PC-3 (cell line): Measurements from ENCODE around the gene UBXN10. TPM values are rescaled to one million over a fixed set of nuclear protein-coding genes. Genes with fewer than 3 reads are reported as not detected.

Experiments used
- ATAC-seq: fragments of 200-7000 bp; cut with Tn5 transposase; 2 replicates; pipeline ENCODE4 v1.9.1; 2020; ENCODE audit warnings: mild to moderate bottlenecking, moderate library complexity
- BruUV-seq: library from RNA; stranded (reverse); fragments of 400-500 nt; replicated peaks from 2 replicates; lab custom pipeline; 2021; lab: Mats Ljungman, UMichigan
- CTCF ChIA-PET: fragments of 300-600 bp; sonication (Branson Sonifier 250); formaldehyde crosslinking; loops from one replicate; lab custom pipeline; 2022; ENCODE audit warnings: antibody characterized with exemption; lab: Charles Lee
- POLR2A ChIA-PET: fragments of 300-600 bp; sonication (Branson Sonifier 250); formaldehyde crosslinking; loops from one replicate; lab custom pipeline; 2022; ENCODE audit warnings: antibody characterized with exemption; ENCODE audit not compliant: unreplicated experiment; lab: Charles Lee
- DNase-seq: peaks from one replicate; pipeline ENCODE4 v3.0.0-alpha.2; 2015
- H2AFZ ChIP-seq: fragments of 300-600 bp; sonication (generic); 2 replicates; pipeline ENCODE4 v1.6.0; 2016; ENCODE audit warnings: antibody characterized with exemption, low read length
- H3F3A ChIP-seq: fragments of 300-600 bp; sonication (generic); one replicate; pipeline ENCODE4 v1.6.0; 2017; ENCODE audit warnings: antibody characterized with exemption, low read length, control low read depth, mild to moderate bottlenecking; ENCODE audit not compliant: unreplicated experiment
- H3K27ac ChIP-seq: fragments of 300-600 bp; sonication (generic); 2 replicates; pipeline ENCODE4 v1.5.1; 2016; ENCODE audit warnings: mild to moderate bottlenecking, low read length
- H3K27me3 ChIP-seq: fragments of 300-600 bp; sonication (generic); 2 replicates; pipeline ENCODE4 v1.6.1; 2016; ENCODE audit warnings: low read length, mixed read lengths
- H3K36me3 ChIP-seq: fragments of 300-600 bp; sonication (generic); 2 replicates; pipeline ENCODE4 v1.6.1; 2016; ENCODE audit warnings: low read depth, mixed run types, low read length, mixed read lengths
- H3K4me1 ChIP-seq: fragments of 300-600 bp; sonication (generic); 2 replicates; pipeline ENCODE4 v1.5.1; 2016; ENCODE audit warnings: low read length; ENCODE audit not compliant: insufficient read depth
- H3K4me2 ChIP-seq: fragments of 300-600 bp; sonication (generic); 2 replicates; pipeline ENCODE4 v1.6.0; 2016; ENCODE audit warnings: low read length
- H3K4me3 ChIP-seq: fragments of 300-600 bp; sonication (generic); 2 replicates; pipeline ENCODE4 v1.5.1; 2016; ENCODE audit warnings: mild to moderate bottlenecking, low read length, mixed read lengths
- H3K79me2 ChIP-seq: fragments of 300-600 bp; sonication (generic); 2 replicates; pipeline ENCODE4 v1.6.1; 2017; ENCODE audit warnings: low read length, mixed read lengths
- H3K9ac ChIP-seq: fragments of 300-600 bp; sonication (generic); 2 replicates; pipeline ENCODE4 v1.6.0; 2016; ENCODE audit warnings: mild to moderate bottlenecking, low read length
- H3K9me2 ChIP-seq: fragments of 300-600 bp; sonication (generic); replicated peaks from 2 replicates; pipeline ENCODE4 v1.6.1; 2016; ENCODE audit warnings: mixed run types, low read length, mixed read lengths
- H3K9me3 ChIP-seq: fragments of 300-600 bp; sonication (generic); 2 replicates; pipeline ENCODE4 v1.6.1; 2016; ENCODE audit warnings: low read length, mixed read lengths
- H4K20me1 ChIP-seq: fragments of 300-600 bp; sonication (generic); 2 replicates; pipeline ENCODE4 v1.6.1; 2016; ENCODE audit warnings: low read length, mixed read lengths
- CTCF ChIP-seq: fragments of 300-600 bp; sonication (generic); conservative IDR thresholded peaks from 2 replicates; pipeline ENCODE4 v1.5.1; 2017; ENCODE audit warnings: antibody characterized with exemption, low read depth, mild to moderate bottlenecking, low read length
- EZH2 ChIP-seq: fragments of 300-600 bp; sonication (generic); IDR thresholded peaks from one replicate; pipeline ENCODE4 v1.6.1; 2017; ENCODE audit warnings: antibody characterized with exemption, mild to moderate bottlenecking, low read length; ENCODE audit not compliant: unreplicated experiment
- EZH2phosphoT487 ChIP-seq: fragments of 300-600 bp; sonication (generic); IDR thresholded peaks from 2 replicates; pipeline ENCODE4 v1.6.1; 2018; ENCODE audit warnings: mild to moderate bottlenecking, antibody characterized with exemption, low read length, borderline replicate concordance
- intact Hi-C: fragments of 100-400 bp; cut with micrococcal nuclease; formaldehyde crosslinking; loops from 2 replicates; pipeline ENCODE4 v1.9.0; 2023
- total RNA-seq: library from RNA; depleted of rRNA; stranded (reverse); fragments of >200 nt; gene quantifications from 2 replicates; pipeline ENCODE4 v1.2.3, GENCODE V29; 2014

Gene UBXN10
- total RNA-seq, 1 experiment from 2014 or later, result not detected

- Histone ChIP-seq H3K9ac (no peak overlapping the region), H3K4me2 (no peak overlapping the region), H3K4me3 (no peak overlapping the region), H3K79me2 (no peaks in the 10 kb centered on the region), H3K4me1 (peaks cover 16% of the 10 kb centered on the region), H3K27me3 (no peaks in the 10 kb centered on the region), H2AFZ (no peak overlapping the region), H3K9me2 (no peaks in the 10 kb centered on the region), H4K20me1 (no peaks in the 10 kb centered on the region), H3F3A (no peaks in the 10 kb centered on the region), H3K36me3 (no peaks in the 10 kb centered on the region), H3K9me3 (no peaks in the 10 kb centered on the region), H3K27ac (no peak overlapping the region)
- no TSS peak for BruUV-seq
- no peak for DNase-seq
- no peak for ATAC-seq
- ChIA-PET CTCF (no interaction called here), POLR2A (interaction anchor here (0.6 kb wide), 1 partner anchor 394 kb away, joined by 3 read pairs; no protein-coding TSS in a partner anchor)
- intact Hi-C loops, result no loop called here
- TF ChIP-seq EZH2, result no peak
- no peak for TF ChIP-seq EZH2phosphoT487
- no peak for TF ChIP-seq CTCF
These were observed 41.9 kb upstream of the UBXN10 start for GRCh38 chr1:20143734-20144565.

GRCh38 chr1:20147846-20148570, 37.9 kb upstream of the UBXN10 start:
- Histone ChIP-seq H3K79me2 (no peaks in the 10 kb centered on the region), H3K9me3 (no peaks in the 10 kb centered on the region), H3K9me2 (no peaks in the 10 kb centered on the region), H3K4me3 (no peak overlapping the region), H3K36me3 (no peaks in the 10 kb centered on the region), H3K27ac (no peak overlapping the region), H3K4me1 (0 out of 2 replicates have a peak, but pooled peaks cover 5% of the 10 kb centered on the region), H3K27me3 (no peaks in the 10 kb centered on the region), H2AFZ (no peak overlapping the region), H3K9ac (no peak overlapping the region), H3K4me2 (no peak overlapping the region), H4K20me1 (no peaks in the 10 kb centered on the region), H3F3A (no peaks in the 10 kb centered on the region)
- ChIA-PET POLR2A (no interaction called here), CTCF (no interaction called here)
- DNase-seq, result no peak
- ATAC-seq, result no peak
- TF ChIP-seq CTCF (no peak), EZH2phosphoT487 (no peak), EZH2 (no peak)
- intact Hi-C loops, result no loop called here
- BruUV-seq, result no TSS peak
